ENCODE data around the gene SAG.

SAG gene

DNA sequence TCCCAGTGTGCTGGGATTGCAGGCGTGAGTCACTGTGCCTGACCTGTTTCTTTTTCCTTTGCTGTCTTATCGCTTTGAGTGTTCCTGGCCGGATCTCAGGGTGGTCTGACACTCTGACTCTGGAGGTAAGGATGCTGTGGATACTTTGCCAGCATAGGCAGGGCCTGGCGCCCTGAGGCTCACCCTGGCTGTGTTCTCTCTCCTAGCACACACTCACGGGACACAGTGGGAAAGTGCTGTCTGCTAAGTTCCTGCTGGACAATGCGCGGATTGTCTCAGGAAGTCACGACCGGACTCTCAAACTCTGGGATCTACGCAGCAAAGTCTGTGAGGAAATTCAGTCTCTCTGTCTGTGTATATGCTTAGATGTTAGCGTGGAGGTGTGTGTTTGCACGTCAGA is 18.0 kb upstream of the SAG start:
- DNase-seq: no peak

DNA sequence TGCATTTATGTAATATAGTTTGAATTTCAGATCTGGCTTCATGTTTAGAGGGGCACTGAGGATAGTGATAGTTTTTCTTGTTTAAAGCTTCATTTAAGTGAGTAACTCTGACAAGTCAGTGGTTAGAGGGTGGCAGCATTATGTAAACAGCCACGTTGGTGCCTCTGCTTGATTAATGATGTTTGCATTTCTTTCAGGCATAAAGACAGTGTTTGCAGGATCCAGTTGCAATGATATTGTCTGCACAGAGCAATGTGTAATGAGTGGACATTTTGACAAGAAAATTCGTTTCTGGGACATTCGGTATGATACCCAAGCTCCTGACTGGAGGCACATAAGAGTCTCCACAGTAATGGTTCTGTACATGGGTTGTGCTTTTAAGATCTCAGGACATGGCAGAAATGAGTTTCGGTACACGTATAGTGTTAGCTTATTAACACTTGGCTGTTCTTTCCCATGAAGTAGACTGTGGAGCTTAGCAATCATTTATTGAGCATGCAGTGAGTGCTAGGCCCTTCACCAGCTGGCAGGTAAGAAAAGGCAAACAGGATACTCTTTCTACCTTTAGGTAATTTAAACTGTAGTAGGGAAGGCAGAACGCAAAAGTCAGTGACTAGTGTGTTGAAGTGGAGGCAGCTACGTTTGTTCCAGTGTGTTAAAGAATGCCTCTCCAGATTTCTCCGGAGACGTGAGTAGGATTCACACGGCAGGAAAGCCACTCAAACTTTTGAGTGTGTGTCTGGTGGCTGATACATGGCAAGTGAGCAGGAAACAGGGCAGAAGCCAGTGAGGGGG is 17.4 kb upstream of the SAG start:
- no peak for DNase-seq

DNA sequence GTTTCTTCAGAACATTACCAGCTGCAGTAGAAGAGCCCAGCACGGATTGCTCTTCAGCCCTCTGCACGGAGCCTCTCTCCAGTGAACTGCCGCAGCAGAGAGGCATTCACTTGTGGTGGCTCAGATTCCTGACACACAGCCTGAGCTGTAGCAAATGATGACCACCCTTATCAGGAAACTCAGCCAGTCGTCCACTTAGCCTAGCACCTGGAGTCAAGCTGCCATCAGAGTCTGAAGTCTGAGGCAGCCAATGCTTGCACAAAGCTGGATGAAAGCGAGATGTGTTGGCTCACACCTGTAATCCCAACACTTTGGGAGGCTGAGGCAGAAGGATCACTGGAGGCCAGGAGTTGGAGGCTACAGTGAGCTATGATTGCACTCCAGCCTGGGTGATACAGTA is 11.7 kb upstream of the SAG start:
- DNase-seq: no peak

DNA sequence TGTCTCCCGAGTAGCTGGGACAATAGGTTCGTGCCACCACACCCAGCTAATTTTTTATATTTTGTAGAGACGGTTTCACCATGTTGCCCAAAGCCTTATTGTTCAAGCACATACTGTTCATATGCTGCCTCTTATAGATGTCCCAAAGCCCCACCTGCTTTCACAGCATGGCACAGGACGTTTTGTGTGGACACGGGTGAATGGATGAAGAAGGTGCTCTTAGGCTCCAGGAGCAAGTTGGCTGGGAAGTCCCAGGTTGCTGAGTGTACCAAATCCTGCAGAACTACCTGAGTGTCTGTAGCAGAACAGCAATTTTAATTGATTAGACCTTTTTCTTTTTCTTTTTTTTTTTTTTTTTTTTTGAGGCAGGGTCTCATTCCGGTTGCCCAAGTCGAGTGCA is 10.5 kb upstream of the SAG start:
- no peak for DNase-seq

DNA sequence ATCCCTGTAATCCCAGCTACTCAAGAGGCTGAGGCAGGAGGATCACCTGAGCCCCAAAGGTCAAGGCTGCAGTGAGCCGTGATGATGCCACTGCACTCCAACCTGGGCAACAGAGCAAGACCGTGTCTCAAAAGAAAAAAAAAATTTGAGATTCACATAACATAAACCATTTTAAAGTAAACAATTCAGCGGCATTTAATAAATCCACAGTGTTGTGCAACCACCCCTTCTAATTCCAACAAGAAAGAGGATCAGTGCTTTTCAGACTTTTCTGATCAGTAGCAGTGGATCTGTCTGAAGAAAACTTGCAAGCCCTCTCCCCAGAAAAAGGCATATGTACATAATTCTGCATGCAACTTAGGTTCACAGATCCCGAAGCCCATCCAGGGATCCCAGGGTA is 7.2 kb upstream of the SAG start:
- DNase-seq: no peak

DNA sequence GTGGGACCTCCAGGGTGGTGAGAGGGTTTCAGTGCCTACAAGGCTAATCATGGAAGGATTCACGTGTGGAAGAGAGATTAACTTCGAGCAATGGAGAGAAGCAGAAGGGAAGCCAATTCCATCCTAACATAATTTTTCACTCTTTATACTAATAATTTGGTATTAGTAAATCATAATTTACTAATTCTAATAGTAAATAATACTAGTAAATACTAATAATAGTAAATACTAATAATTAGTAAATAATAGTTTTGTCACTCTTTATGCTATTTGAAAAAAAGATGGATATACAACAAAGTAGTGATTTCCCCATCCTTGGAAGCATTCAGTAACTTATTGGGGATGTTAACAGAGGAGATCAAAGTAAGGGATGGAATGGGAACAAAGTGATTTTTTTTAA is 6.4 kb upstream of the SAG start:
- DNase-seq: no peak

DNA sequence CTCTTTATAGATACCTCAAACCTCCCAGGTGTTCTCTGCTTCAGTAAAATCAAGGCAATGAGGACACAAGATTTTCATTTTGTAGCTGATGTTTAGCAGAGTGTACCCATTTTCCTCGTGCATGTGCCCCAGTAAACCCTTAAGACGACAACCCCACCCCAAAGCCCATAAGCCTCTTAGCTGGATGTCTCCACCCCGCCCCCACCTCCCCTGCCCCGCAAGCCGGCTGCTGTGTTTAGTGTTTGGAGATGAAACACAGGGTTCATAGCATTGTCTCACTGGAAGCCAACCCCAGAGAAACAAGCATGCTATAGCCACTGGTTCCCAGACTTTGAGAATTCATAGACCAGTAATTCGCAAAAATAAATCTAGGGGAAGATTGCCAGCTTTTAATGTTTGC is 5.8 kb upstream of the SAG start:
- no peak for DNase-seq

DNA sequence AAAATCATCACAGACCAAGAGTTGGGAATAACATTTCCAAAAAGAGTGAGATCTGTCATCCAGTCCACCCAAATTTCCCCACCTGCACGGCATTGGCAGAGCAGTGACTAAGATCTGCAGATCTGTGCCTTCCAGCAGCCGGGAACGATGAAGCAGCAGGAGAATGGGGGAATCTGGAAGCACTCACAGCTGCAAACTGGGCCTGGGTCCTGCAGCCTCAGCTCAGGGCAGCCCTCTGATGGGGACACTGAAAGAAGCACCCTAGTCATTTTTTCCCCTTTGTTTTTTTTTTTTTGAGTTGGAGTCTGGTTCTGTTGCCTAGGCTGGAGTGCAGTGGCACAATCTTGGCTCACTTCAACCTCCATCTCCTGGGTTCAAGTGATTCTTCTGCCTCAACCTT is 4.4 kb upstream of the SAG start:
- no peak for DNase-seq

DNA sequence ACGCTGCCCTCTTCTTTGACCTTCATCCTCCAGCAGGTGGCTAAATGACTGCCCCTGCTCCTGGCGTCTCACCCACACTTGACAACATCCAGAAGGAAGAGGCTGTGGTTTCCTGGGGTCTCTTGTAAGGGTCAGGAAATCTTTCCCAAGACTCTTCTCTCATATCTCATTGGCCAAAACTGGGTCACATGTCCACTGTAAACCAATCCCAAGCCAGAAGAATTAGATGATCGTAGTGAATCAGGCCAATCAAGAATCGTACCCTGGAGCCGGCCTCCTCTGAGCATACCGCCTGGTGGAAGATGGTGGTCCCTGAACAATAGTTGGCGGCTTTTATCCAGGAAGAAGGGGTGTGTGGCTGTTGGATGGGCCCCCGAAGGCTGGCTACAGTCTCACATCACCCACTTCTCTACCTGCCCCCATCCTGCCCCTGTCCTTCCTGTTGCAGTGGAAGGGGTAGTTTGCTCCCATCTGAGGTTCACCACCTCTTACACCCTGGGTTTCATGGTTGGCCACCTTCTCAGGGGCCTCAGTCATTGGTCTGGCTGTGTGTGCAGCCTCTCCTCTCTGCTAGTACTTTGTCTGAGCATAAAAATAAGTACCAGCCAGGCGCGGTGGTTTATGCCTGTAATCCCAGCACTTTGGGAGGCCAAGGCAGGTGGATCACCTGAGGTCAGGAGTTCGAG is 3.8 kb downstream of the SAG start:
- no peak for DNase-seq

DNA sequence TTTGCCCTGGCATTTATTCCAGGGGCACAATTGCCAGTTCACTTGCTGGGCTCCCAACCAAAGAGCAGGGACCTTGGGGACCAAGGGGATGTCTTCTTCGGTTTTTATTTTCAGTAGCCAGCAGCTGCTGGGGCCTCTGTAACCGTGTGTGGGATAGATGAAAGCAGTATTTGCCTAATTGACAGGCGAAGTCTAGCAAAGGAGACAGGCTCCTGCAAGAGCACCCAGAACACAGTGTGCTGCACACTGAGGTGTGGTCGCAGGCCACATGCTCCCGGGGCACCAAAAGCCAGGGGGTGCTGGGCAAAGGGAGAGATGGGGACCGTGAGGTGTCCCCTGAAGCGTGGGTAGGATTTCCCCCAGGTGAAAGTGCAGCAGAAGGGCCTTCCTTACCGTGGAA is 5.3 kb downstream of the SAG start:
- DNase-seq: no peak

DNA sequence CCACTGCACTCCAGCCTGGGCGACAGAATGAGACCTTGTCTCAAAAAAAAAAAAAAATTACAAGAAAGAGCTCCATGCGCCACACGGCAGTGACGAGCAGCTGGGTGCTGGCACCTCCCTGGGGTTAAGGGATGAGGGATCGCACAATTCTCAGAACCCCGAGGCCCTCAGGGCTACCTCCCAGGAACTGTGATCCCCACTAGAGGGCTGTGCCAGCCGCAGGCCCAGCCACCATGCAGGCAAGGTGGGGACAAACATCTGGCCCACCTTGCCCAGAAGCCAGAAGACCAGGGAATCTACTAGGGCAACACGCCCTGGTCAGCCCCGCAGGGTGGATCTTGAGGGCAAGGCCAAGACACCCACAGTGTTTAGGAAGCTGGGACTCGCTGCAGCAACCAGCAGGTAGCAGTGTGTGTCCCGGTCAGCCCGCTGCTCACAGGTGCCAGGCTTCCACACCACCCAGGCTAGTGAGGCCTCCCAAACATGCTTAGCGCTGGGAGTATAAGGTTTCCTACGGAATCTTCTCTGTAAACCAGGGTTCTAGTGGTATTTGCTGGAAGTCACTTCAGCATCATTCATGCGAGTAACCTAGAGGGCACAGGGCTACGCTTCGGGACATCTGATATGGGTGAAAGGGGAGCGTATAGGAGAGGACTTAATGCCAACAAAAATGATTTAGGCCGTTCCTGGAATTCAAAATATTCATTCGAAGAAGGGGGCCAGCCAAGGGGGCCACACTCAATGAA is 6.7 kb downstream of the SAG start:
- no peak for DNase-seq

DNA sequence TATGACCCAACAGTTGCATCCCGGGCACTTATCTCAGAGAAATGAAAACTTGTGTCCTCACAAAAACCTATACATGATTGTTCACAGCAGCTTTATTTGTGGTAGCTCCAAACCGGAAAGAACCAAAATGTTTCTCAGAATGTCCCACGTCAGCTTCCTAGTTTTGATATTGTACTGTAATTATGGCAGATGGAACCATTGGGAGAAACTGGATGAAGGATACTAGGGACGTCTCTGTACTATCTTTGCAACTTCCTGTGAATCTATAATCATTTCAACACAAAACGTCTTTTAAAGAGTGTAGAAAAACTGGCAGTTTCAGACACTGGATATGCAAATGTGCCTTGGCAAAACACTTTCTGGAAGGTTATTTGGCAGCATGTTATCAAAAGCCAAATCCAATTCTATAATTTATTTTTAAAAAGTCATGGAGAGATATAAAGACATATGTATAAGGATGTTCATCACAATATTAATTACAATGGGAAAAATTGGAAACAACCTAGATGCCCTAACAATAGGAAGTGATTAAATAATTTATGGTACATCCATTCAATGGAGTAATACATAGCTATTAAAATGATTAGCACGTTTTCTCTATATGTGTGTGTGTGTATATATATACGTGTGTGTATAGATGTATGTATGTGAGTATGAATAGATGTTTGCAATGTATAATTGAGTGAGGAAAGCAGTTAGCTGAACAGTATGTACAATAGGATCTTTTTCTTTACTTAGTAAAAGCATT is 9.8 kb downstream of the SAG start:
- DNase-seq: no peak

DNA sequence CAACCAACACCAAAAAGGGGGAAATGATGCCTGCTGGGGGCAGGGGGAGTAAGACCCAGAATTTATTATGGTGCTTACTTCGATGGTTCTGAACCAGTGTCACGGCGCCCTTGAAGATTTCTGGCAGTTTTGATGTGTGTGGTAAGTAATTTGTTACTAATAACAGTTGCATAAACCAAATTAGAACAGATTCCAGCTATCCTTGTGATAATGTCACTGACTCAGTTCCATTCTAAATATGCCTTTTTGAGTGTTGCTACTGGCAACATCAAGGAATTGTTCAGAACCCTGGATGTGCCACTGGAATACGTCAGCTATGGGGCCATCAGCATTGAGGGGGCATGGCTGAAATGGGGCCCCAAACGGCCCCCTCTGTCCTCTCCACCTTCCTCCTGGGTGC is 11.6 kb downstream of the SAG start:
- no peak for DNase-seq

DNA sequence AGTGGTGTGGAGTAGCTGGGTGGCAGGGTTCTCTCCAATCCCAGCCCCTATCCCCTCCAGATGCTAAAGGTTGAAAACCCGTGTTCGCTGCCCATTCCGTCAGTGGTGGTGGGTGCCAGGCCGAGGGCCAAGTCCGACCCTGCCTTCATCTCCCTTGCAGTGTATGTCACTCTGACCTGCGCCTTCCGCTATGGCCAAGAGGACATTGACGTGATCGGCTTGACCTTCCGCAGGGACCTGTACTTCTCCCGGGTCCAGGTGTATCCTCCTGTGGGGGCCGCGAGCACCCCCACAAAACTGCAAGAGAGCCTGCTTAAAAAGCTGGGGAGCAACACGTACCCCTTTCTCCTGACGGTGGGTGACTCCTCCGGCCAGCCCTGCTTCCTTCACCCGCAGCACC is 12.9 kb downstream of the SAG start:
- no peak for DNase-seq

DNA sequence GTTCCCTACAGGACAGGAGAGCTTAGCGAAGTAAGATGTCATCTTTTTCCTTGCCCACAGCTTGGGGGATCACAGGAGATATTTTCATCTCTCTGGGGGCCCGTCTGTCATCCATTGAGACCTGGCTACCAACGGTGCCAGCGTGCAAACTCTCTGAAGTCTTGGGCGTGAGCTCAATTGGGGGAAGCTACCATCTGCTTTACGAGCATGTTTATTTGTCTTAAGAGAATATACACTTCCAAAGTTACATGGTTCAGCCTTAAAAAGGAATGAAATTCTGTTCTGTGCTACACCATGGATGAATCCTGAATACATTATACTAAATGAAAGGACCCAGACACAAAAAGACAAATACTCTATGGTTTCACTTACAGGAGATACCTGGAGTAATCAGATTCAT is 13.6 kb downstream of the SAG start:
- no peak for DNase-seq

DNA sequence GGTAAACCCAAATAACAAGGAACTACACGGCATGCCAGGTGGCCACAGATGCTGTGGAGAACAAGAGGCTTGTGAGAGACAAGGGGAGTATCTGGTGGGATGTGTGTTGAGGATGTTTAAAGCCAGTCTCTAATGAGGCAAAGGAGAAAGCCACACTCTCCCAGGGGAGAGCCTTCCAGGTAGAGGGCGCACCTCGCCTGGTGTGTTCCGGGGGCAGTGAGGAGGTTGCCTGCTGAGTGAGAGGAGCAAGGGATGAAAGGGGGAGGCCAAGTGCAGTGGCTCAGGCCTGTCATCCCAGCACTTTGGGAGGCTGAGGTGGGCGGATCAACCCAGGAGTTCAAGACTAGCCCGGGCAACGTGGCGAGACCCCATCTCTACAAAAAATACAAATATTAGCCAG is 16.2 kb downstream of the SAG start:
- DNase-seq: no peak

DNA sequence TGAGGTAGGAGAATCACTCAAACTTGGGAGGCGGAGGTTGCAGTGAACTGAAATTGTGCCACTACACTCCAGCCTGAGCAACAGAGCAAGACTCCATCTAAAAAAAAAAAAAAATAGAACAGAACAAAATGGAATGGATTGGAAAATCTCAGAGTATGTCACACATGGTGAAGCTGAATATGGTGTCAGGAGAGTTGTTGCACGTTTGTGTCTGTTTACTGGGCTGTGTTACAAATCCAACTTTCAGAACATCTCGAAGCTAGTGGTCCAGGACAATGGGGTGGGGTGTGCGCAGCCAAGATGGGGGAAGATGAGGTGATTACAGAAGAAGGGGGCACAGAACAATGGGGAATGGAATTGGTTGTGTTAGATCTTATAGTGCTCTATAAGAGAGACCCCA is 17.6 kb downstream of the SAG start:
- DNase-seq: no peak

DNA sequence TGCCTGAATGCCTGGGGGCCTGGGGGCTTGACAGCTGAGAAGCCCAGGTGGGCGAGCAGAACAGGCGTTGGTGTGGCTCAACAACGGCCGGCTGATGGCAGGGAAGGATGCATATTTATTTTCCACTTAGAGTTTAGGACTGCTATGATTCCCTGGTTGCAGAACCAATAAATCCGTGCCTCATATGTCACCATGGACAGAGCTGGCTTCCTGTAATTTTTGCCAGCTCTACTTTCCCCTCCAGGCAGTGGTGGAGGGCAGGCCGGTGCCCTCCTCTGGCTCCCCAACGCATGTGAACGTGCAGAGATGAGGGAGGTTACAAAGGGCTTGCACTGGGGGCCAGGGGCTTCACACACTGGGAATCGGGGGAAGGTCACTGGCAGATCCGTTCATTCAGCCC is 18.2 kb downstream of the SAG start:
- DNase-seq: no peak

DNA sequence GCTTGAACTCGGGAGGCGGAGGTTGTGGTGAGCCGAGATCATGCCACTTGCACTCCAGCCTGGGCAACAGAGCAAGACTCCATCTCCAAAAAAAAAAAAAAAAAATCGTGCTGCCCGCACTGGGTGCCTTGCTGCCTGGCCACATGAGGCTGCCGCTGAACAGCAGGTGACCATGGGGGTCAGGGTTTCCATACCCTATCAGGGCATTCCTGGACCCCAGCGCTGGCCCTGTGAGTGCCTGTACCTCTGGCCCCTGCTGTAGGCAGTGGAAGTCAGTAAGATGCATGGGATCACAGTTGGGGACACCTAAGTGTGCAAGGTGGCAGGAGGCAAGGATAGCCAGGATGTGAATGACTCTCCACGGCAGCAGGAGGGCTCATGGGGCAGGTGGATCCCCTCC is 18.9 kb downstream of the SAG start:
- no peak for DNase-seq

DNA sequence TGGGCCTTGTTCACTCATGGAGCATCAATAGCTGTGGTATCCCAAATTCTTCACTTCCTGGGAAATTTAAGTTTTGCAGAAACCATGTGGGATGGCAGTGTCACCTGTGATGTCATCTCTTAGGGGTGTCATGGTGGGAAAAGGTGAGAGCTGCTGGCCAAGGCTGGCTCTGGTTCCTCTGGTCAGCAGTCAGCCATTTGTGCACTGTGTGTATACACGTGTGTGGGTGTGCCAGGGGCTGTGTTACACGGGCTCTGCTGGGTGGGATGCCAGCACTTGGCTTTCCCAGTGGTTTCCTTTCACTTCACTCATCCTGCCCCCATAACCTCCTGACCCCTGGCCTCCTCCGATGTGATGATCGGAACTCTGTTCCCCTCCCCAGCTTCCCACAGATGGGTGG is 21.3 kb downstream of the SAG start:
- DNase-seq: no peak

DNA sequence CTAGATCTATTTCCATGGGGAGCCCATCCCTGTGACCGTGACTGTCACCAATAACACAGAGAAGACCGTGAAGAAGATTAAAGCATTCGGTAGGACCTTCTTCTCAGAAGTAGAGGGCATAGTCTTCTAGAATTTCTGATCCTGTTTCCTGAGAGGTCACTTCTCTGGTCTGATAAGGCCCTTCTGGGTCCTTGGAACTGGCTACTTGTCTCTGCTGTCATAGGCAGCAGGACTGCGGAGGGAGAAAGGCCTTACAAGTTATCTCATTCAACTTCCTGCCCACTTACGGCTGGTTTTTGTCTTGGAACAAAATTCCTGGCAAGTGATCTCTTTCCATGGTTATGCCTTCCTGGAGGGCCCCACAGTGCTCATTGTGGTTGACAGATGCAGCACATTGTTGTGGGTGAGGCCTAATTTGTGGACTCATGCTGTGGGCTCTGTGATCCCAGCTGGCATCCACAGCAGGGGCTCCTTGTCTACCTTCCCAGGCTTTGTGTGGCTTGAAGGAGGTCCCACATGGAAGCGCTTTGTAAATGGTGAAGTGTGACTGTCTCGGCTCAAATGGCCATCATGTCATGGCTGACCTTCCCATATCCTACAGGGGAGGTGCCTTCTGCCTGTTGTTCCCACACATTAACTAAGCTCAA is 22.0 kb downstream of the SAG start:
- no peak for DNase-seq

DNA sequence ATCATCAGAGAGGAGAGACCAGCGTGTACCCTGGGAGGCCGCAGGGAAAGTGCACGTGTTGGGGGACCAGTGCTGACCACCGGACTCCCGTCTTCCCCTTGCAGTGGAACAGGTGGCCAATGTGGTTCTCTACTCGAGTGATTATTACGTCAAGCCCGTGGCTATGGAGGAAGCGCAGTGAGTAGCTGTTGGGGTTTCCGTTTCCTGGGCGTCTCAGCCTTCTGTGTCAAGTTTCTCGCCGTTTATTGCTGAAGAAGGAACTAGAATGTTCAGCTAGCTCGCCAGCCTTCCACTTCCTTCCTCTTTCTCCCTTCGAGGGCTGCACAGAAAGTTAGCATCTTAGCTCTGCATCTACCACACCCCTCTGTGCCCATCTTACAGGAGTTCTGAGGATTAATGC is 23.9 kb downstream of the SAG start:
- no peak for DNase-seq

DNA sequence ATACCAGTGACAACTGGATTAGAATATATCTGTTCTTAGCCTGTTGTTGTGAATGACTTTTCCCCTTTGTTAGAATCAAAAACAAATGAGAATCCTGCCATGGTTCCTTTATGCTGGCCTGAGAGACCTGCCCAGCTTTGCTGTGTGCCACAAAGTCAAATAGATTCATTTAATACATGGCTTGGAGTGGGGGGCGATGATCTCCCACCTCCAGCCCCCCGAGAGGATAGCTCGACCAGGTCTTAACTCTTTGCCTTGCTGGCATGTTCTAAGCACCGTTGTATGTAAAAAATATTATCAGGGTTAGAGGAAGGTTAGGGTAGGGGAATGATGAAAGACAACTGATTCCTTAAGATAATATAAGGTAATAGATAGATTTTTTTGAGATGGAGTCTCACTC is 24.5 kb downstream of the SAG start:
- no peak for DNase-seq
